Astrocyte of the spinal cord (primary cell): ENCODE results near the gene ZDHHC20.

Source experiments
- DNase-seq: peaks from one replicate; pipeline ENCODE4 v3.0.0; 2011; ENCODE audit warnings: low read depth, low spot score
- H3K4me3 ChIP-seq: 2 replicates; pipeline ENCODE4 v1.5.1; 2011; ENCODE audit warnings: low read depth, mild to moderate bottlenecking, low read length, moderate library complexity
- CTCF ChIP-seq: IDR thresholded peaks from 2 replicates; pipeline ENCODE4 v1.5.1; 2012; ENCODE audit warnings: low read depth, mild to moderate bottlenecking, low read length, inconsistent platforms
- in situ Hi-C: cut with HindIII; loops from 2 replicates; pipeline ENCODE4 v1.10.0; 2017; ENCODE audit warnings: low sequenced_read_pairs

Gene ZDHHC20

GRCh38 chr13:21344662-21345176, 114.4 kb downstream of the ZDHHC20 start:
- in situ Hi-C loops, result no loop called here
- no peak for DNase-seq
- no peak for TF ChIP-seq CTCF
- no peak overlapping the region for H3K4me3 ChIP-seq

GRCh38 chr13:21343659-21344058, 115.4 kb downstream of the ZDHHC20 start:
- DNase-seq, result no peak
- no peak overlapping the region for H3K4me3 ChIP-seq
- in situ Hi-C loops, result no loop called here
- TF ChIP-seq CTCF, result no peak

- in situ Hi-C loops, result no loop called here
- H3K4me3 ChIP-seq, result no peak overlapping the region
- TF ChIP-seq CTCF, result no peak
- DNase-seq, result no peak
Measured at GRCh38 chr13:21342699-21343442, 116.2 kb downstream of the ZDHHC20 start.

DNA sequence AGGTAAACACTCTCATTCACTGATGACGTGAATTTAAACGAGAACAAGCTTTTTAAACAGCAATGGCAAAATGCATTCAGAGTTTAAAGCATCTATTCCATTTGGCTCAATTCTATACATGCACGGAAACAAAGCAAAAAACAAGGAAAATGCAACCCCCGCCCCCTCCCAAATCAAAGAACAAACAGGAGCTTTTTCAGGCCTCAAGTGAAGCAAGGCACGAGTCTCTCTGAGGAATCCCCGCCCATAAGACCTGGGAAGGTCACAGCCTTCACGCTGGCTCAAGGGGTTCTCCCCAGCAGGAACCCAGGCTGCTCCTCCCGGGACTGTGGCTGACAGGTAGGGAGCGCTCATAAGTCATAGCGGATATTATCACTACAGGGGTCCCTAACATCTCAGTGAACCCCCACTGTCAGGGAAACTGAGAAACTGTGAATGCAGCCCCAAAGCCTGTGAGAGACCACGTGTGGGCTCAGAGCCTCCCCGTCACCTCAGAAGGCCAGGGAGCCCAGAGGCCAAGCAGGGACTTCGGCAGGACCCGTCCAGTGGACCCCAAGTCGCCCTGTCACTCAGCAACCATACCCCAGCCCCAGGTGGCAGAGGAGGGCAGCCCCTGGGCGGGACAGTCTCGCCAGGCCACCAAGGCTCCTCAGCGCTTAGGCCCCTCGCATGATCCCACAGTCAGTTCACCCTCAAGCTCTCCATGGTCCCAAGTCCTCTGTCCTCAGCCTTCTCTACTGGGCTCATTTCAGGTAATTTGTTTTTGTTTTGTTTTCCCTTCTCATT, 117.3 kb downstream of the ZDHHC20 start:
- no peak for DNase-seq
- in situ Hi-C loops, result no loop called here
- H3K4me3 ChIP-seq, result no peak overlapping the region
- no peak for TF ChIP-seq CTCF

DNA sequence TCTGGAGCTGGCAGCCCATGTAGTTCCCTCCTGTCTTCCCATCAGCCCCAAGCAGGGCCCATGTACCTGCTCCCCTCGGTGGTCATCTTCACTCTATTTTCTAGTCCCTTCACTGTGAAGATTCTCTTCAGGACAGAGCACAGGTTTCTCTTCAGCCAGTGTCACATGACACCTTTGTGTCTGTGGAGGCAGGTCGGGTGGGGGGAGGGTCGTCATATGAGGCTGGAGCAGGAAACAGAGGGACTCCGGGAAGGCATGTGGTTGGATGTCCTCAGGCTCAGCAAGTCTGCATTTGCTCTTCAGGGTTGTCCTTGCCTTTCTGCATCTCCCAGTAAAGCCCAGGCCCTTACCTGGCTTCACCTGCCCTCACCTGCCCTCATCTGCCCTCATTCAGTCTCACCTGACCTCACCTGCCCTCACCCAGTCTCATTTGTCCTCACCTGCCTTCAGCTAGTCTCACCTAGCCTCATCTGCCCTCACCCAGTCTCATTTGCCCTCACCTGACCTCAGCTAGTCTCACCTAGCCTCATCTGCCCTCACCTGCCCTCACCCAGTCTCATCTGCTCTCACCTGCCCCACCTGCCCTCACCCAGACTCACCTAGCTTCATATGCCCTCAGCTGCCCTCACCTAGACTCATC, 120.3 kb downstream of the ZDHHC20 start:
- no peak for DNase-seq
- no peak for TF ChIP-seq CTCF
- in situ Hi-C loops, result no loop called here
- H3K4me3 ChIP-seq, result no peak overlapping the region

GRCh38 chr13:21338156-21338555, 120.9 kb downstream of the ZDHHC20 start:
- TF ChIP-seq CTCF, result no peak
- in situ Hi-C loops, result no loop called here
- no peak overlapping the region for H3K4me3 ChIP-seq
- DNase-seq, result no peak
